ENCODE measurements around the gene ATG13.

GRCh38 chr11:46657186-46657585 is 39.8 kb downstream of the ATG13 start:
- TF ChIP-seq POLR2A (IDR thresholded peaks at IDR 0.05), result no peak
- TF ChIP-seq, protein P1, sequence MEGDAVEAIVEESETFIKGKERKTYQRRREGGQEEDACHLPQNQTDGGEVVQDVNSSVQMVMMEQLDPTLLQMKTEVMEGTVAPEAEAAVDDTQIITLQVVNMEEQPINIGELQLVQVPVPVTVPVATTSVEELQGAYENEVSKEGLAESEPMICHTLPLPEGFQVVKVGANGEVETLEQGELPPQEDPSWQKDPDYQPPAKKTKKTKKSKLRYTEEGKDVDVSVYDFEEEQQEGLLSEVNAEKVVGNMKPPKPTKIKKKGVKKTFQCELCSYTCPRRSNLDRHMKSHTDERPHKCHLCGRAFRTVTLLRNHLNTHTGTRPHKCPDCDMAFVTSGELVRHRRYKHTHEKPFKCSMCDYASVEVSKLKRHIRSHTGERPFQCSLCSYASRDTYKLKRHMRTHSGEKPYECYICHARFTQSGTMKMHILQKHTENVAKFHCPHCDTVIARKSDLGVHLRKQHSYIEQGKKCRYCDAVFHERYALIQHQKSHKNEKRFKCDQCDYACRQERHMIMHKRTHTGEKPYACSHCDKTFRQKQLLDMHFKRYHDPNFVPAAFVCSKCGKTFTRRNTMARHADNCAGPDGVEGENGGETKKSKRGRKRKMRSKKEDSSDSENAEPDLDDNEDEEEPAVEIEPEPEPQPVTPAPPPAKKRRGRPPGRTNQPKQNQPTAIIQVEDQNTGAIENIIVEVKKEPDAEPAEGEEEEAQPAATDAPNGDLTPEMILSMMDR (IDR thresholded peaks at IDR 0.05), result no peak

All from adrenal gland (tissue), 5 donors.